Upper lobe of left lung (tissue), 4 donors: ENCODE data around the gene PATE1.

Experiments used
- CTCF ChIP-seq, 6 experiments: fragments of 450-650 bp in 4 of 6; fragments of 200-600 bp in 2 of 6; sonication (generic) in 2 of 6; IDR thresholded peaks; one replicate each; pipeline ENCODE4 v1.5.1; 2016 to 2019; ENCODE audit warnings: antibody characterized with exemption in 6 of 6
- POLR2A ChIP-seq, 4 donors: fragments of 450-650 bp; IDR thresholded peaks; one replicate each; pipeline ENCODE4 v1.5.1; 2016 to 2017; ENCODE audit warnings: antibody characterized with exemption in 4 of 4, mild to moderate bottlenecking in 2 of 4
- POLR2AphosphoS5 ChIP-seq, 2 donors: sonication (generic); formaldehyde crosslinking; IDR thresholded peaks; one replicate each; pipeline ENCODE4 v1.5.1; 2017; ENCODE audit warnings: antibody characterized with exemption in 2 of 2

DNA sequence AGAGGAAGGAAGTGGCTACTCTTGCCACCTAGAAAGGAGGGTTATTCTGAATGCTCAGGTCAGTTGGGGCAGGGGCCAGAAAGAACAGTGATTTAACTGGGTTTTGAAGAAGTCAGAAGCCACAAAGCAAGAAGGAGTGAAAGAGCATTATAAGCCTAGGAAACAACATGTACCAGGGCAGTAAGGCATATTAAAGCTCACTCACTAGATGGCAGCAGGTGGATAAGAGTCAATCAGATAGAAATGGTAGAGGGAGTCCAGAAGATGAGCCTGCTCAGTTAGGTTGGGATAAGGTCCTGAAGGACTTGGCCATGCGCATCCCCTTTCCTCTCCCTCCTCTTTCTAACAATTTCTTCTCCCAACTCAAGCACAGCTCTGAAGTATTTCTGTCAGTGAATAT lies 22.0 kb upstream of the PATE1 start:
- TF ChIP-seq CTCF (IDR thresholded peaks at IDR 0.05) = peak in 2 of 6 experiments; percentile 22 to 25
- no peak for TF ChIP-seq POLR2A (IDR thresholded peaks at IDR 0.05)
- no peak for TF ChIP-seq POLR2AphosphoS5 (IDR thresholded peaks at IDR 0.05)
